B cell (primary cell): ENCODE data around the gene ARHGEF4.

Experiments
- EZH2 ChIP-seq: IDR thresholded peaks from 2 replicates; pipeline ENCODE4 v1.6.1; 2012; ENCODE audit warnings: borderline replicate concordance, low read depth, mild to moderate bottlenecking, moderate library complexity, low read length; ENCODE audit not compliant: insufficient read depth, poor library complexity, severe bottlenecking
- TF ChIP-seq, protein P1 (sequence below): fragments of 200-600 bp; IDR thresholded peaks from one replicate; pipeline ENCODE4 v1.8.0; 2022; ENCODE audit warnings: antibody characterized with exemption, mild to moderate bottlenecking

DNA sequence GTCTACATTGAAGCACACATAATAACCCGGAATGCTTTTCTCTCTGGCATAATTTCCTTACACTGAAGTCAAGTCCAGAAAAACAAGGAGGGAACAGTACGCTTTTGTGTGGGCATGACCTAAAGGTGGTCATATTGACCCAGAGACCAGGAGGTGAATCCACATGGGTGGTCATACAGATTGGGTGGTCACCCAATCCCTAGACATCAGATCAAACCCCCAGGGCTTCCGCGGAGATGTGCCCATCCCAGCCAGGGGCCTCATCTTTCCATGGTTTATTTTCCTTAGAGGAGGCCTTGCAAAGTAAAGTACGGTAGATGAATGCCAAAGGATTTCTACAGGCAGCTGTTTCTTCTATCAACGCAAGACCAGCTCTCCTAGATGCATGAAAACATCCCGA lies 217.8 kb downstream of the ARHGEF4 start:
- TF ChIP-seq, protein P1, sequence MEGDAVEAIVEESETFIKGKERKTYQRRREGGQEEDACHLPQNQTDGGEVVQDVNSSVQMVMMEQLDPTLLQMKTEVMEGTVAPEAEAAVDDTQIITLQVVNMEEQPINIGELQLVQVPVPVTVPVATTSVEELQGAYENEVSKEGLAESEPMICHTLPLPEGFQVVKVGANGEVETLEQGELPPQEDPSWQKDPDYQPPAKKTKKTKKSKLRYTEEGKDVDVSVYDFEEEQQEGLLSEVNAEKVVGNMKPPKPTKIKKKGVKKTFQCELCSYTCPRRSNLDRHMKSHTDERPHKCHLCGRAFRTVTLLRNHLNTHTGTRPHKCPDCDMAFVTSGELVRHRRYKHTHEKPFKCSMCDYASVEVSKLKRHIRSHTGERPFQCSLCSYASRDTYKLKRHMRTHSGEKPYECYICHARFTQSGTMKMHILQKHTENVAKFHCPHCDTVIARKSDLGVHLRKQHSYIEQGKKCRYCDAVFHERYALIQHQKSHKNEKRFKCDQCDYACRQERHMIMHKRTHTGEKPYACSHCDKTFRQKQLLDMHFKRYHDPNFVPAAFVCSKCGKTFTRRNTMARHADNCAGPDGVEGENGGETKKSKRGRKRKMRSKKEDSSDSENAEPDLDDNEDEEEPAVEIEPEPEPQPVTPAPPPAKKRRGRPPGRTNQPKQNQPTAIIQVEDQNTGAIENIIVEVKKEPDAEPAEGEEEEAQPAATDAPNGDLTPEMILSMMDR = no peak
- no peak for TF ChIP-seq EZH2
